Keratinocyte (primary cell): ENCODE measurements around the gene OR51A4. TPM values are rescaled to one million over a fixed set of nuclear protein-coding genes. Genes with fewer than 3 reads are reported as not detected.

Source experiments
- DNase-seq: peaks from one replicate; pipeline ENCODE4 v3.0.0-alpha.2; 2011; ENCODE audit warnings: low read depth, missing footprints, low spot score
- FAIRE-seq: peaks from 2 replicates; lab custom pipeline; 2011; peaks lifted over from hg19 to GRCh38; lab: Jason Lieb, UNC
- H2AFZ ChIP-seq: 2 replicates; pipeline ENCODE4 v1.6.0; 2012; ENCODE audit warnings: low read length, control low read depth, inconsistent platforms; ENCODE audit not compliant: control insufficient read depth
- H3K27ac ChIP-seq: 2 replicates; pipeline ENCODE4 v1.5.1; 2011; ENCODE audit warnings: low read length; ENCODE audit not compliant: control insufficient read depth, insufficient read depth
- H3K27me3 ChIP-seq: 3 replicates; pipeline ENCODE4 v1.6.0; 2011; ENCODE audit warnings: low read length; ENCODE audit not compliant: control insufficient read depth, insufficient read depth; ENCODE audit errors: extremely low read depth
- H3K36me3 ChIP-seq, 2 experiments: 2 replicates in 1 of 2; 3 replicates in 1 of 2; pipeline ENCODE4 v1.5.1; 2011; ENCODE audit warnings: low read length in 2 of 2, mild to moderate bottlenecking in 1 of 2; ENCODE audit not compliant: control insufficient read depth in 2 of 2, insufficient read depth in 2 of 2; ENCODE audit errors: extremely low read depth in 1 of 2
- H3K4me1 ChIP-seq: 3 replicates; pipeline ENCODE4 v1.5.1; 2011; ENCODE audit warnings: low read length; ENCODE audit not compliant: control insufficient read depth, insufficient read depth; ENCODE audit errors: extremely low read depth
- H3K4me2 ChIP-seq: 3 replicates; pipeline ENCODE4 v1.6.0; 2011; ENCODE audit warnings: low read depth, low read length; ENCODE audit not compliant: control insufficient read depth, insufficient read depth; ENCODE audit errors: extremely low read depth
- H3K4me3 ChIP-seq, 3 experiments: fragments of 200-600 bp in 1 of 3; sonication (generic) in 1 of 3; 2 replicates in 2 of 3; 3 replicates in 1 of 3; pipeline ENCODE4 v1.5.1; 2011 to 2016; ENCODE audit warnings: low read length in 3 of 3, mild to moderate bottlenecking in 3 of 3, control low read depth in 2 of 3, inconsistent platforms in 1 of 3, low read depth in 1 of 3, mixed read lengths in 1 of 3, mixed run types in 1 of 3, moderate library complexity in 1 of 3; ENCODE audit not compliant: control insufficient read depth in 2 of 3, insufficient read depth in 2 of 3; ENCODE audit errors: extremely low read depth in 1 of 3
- H3K79me2 ChIP-seq: 2 replicates; pipeline ENCODE4 v1.6.0; 2012; ENCODE audit warnings: low read length; ENCODE audit not compliant: control insufficient read depth, insufficient read depth
- H3K9ac ChIP-seq: 3 replicates; pipeline ENCODE4 v1.6.0; 2011; ENCODE audit warnings: low read length; ENCODE audit not compliant: control insufficient read depth, insufficient read depth; ENCODE audit errors: extremely low read depth
- H3K9me1 ChIP-seq: 3 replicates; pipeline ENCODE4 v1.6.0; 2011; ENCODE audit warnings: low read length; ENCODE audit not compliant: control insufficient read depth, insufficient read depth; ENCODE audit errors: extremely low read depth
- H3K9me3 ChIP-seq: 2 replicates; pipeline ENCODE4 v1.5.1; 2012; ENCODE audit warnings: low read depth, low read length; ENCODE audit not compliant: control insufficient read depth
- H4K20me1 ChIP-seq: 3 replicates; pipeline ENCODE4 v1.6.0; 2011; ENCODE audit warnings: low read length; ENCODE audit not compliant: control insufficient read depth, insufficient read depth; ENCODE audit errors: extremely low read depth
- EZH2 ChIP-seq: IDR thresholded peaks from one replicate; pipeline ENCODE4 v1.6.1; 2012; ENCODE audit warnings: inconsistent platforms, mild to moderate bottlenecking, low read length, moderate library complexity
- dilution Hi-C: fragments of 300-500 bp; cut with MboI; formaldehyde crosslinking; loops from one replicate; pipeline ENCODE4 v1.7.0; 2020; ENCODE audit warnings: low sequenced_read_pairs; ENCODE audit not compliant: extremely low pct_ligation_motif_present
- polyA plus RNA-seq, 5 experiments: library from polyadenylated mRNA; depleted of rRNA in 3 of 5; stranded (reverse) in 3 of 5; stranded (forward) in 1 of 5; unstranded in 1 of 5; fragments of >200 nt; gene quantifications; 1 replicate in 1 of 5; 2 replicates in 3 of 5; 3 replicates in 1 of 5; pipeline versions ENCODE4 v1.2.1 to v1.2.3, GENCODE V29; 2011 to 2012; ENCODE audit warnings: missing spikeins in 2 of 5, low read depth in 1 of 5, low replicate concordance in 1 of 5
- TF ChIP-seq, protein P1 (sequence below), 3 experiments: IDR thresholded peaks in 1 of 3; conservative IDR thresholded peaks in 1 of 3; optimal IDR thresholded peaks in 1 of 3; 2 replicates in 2 of 3; 3 replicates in 1 of 3; pipeline versions ENCODE3 to v1.5.1; 2011; ENCODE audit warnings: low read length in 3 of 3, mild to moderate bottlenecking in 3 of 3, moderate library complexity in 2 of 3, control low read depth in 1 of 3, inconsistent platforms in 1 of 3; ENCODE audit not compliant: insufficient read depth in 2 of 3; ENCODE audit errors: extremely low read depth in 1 of 3

Gene OR51A4
- polyA plus RNA-seq, 1 donor (not counting 4 experiments of a cell fraction or from before 2014, with no cell fraction given): not detected

DNA sequence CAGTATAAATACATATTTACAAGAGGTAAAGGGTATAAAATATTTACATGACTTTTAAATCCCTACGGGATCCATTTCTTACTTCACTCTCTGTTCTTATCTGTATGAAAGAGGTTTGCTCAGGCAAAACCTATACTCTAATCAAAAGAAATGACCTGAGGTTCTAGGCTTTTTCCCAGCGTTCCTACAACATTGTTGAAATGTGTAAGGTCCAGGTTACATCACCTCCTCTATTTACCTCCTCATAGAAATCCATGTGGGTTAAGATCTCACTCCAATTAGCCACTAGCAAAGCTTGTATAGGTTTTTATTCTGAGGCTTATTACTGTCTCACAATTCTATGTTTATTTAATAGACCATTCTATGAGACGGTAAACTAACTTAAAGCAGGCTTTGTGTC, 35.3 kb upstream of the OR51A4 start:
- Histone ChIP-seq H3K36me3 (no peaks in the 10 kb centered on the region), H3K4me3 (no peak overlapping the region), H3K4me1 (no peaks in the 10 kb centered on the region), H4K20me1 (no peaks in the 10 kb centered on the region), H2AFZ (no peak overlapping the region), H3K9ac (no peak overlapping the region), H3K79me2 (no peaks in the 10 kb centered on the region), H3K9me3 (no peaks in the 10 kb centered on the region), H3K27ac (no peak overlapping the region), H3K27me3 (no peaks in the 10 kb centered on the region), H3K4me2 (no peak overlapping the region), H3K9me1 (no peaks in the 10 kb centered on the region)
- TF ChIP-seq EZH2: no peak
- TF ChIP-seq, protein P1, sequence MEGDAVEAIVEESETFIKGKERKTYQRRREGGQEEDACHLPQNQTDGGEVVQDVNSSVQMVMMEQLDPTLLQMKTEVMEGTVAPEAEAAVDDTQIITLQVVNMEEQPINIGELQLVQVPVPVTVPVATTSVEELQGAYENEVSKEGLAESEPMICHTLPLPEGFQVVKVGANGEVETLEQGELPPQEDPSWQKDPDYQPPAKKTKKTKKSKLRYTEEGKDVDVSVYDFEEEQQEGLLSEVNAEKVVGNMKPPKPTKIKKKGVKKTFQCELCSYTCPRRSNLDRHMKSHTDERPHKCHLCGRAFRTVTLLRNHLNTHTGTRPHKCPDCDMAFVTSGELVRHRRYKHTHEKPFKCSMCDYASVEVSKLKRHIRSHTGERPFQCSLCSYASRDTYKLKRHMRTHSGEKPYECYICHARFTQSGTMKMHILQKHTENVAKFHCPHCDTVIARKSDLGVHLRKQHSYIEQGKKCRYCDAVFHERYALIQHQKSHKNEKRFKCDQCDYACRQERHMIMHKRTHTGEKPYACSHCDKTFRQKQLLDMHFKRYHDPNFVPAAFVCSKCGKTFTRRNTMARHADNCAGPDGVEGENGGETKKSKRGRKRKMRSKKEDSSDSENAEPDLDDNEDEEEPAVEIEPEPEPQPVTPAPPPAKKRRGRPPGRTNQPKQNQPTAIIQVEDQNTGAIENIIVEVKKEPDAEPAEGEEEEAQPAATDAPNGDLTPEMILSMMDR (optimal IDR thresholded peaks at IDR 0.05 in 1 of 3, IDR thresholded peaks at IDR 0.05 in 1 of 3, conservative IDR thresholded peaks at IDR 0.05 in 1 of 3; ENCODE audit: extremely low read depth in 1 of 3, insufficient read depth in 2 of 3, low read length in 3 of 3): no peak
- FAIRE-seq: no peak
- dilution Hi-C loops: no loop called here
- DNase-seq: no peak

DNA sequence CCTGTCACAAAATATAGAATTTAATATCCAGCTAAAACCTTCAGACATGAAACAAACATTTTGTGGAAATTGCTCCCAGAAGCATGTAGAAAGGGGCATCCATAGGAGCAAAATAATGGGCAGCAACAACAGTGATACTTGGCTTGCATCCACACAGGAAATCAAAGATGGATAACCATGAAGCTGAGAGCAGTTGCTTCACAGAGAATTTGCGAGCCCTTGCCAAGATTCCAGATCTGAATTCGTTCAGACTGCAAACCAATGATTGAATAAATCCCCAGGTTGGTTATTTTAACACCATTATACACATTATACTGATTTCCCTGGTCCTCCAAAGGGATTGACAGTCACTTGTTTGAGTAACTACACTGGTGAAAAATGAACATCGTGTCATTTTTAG, 31.6 kb upstream of the OR51A4 start:
- no peak for FAIRE-seq
- dilution Hi-C loops: no loop called here

More for the DNA sequence above, 31.6 kb upstream of the OR51A4 start:
- H3K27me3 ChIP-seq: no peaks in the 10 kb centered on the region
- no peaks in the 10 kb centered on the region for H4K20me1 ChIP-seq
- no peak overlapping the region for H3K4me3 ChIP-seq
- no peaks in the 10 kb centered on the region for H3K36me3 ChIP-seq
- no peaks in the 10 kb centered on the region for H3K4me1 ChIP-seq
- DNase-seq: no peak
- no peak overlapping the region for H2AFZ ChIP-seq
- H3K9ac ChIP-seq: no peak overlapping the region
- no peak overlapping the region for H3K27ac ChIP-seq
- H3K4me2 ChIP-seq: no peak overlapping the region
- no peaks in the 10 kb centered on the region for H3K9me3 ChIP-seq
- TF ChIP-seq EZH2: no peak
- TF ChIP-seq, protein P1 (optimal IDR thresholded peaks at IDR 0.05 in 1 of 3, IDR thresholded peaks at IDR 0.05 in 1 of 3, conservative IDR thresholded peaks at IDR 0.05 in 1 of 3; ENCODE audit: extremely low read depth in 1 of 3, insufficient read depth in 2 of 3, low read length in 3 of 3): no peak
- H3K9me1 ChIP-seq: no peaks in the 10 kb centered on the region
- H3K79me2 ChIP-seq: no peaks in the 10 kb centered on the region
